Lower leg skin (tissue), 4 donors: ENCODE data around the gene HOPX. TPM values are rescaled to one million over a fixed set of nuclear protein-coding genes. Genes with fewer than 3 reads are reported as not detected.
"Not testable (repeated sequence)": the region's sequence is repeated elsewhere in the genome, so short reads cannot be mapped to it uniquely, and the experiment has no call there.

Experiments
- DNase-seq, 2 donors: peaks; one replicate each; pipeline ENCODE4 v3.0.0-alpha.2; 2019; ENCODE audit warnings: low spot score in 2 of 2
- H3K4me3 ChIP-seq: fragments of 200-600 bp; sonication (generic); 2 replicates; pipeline ENCODE4 v1.5.1; 2017; ENCODE audit warnings: mild to moderate bottlenecking, low read depth; ENCODE audit not compliant: poor library complexity, severe bottlenecking
- POLR2A ChIP-seq, 2 donors: fragments of 450-650 bp; IDR thresholded peaks; one replicate each; pipeline ENCODE4 v1.6.1; 2016 to 2017; ENCODE audit warnings: antibody characterized with exemption in 2 of 2, mild to moderate bottlenecking in 1 of 2, moderate library complexity in 1 of 2
- WGBS, 2 donors: methylation state at CpG; one replicate each; pipeline ENCODE4 v1.1.5; 2018; 5-methylcytosine and 5-hydroxymethylcytosine counted together
- intact Hi-C: fragments of 100-400 bp; cut with DNase I; formaldehyde crosslinking; loops from one replicate; pipeline ENCODE4 v1.15.0; 2023; ENCODE audit warnings: low total_unique reads
- total RNA-seq, 4 donors: library from RNA; depleted of rRNA; stranded (reverse); fragments of >200 nt; gene quantifications; one replicate each; pipeline ENCODE4 v1.1.0, GENCODE V29; 2016
- TF ChIP-seq, protein P1 (sequence below), 3 donors: fragments of 450-650 bp; IDR thresholded peaks; one replicate each; pipeline ENCODE4 v1.5.1; 2016; ENCODE audit warnings: antibody characterized with exemption in 3 of 3, mild to moderate bottlenecking in 3 of 3, moderate library complexity in 2 of 3

HOPX gene
- total RNA-seq, 4 donors from 2014 or later: 1,330 to 2,611 (median 2,071) TPM

DNA sequence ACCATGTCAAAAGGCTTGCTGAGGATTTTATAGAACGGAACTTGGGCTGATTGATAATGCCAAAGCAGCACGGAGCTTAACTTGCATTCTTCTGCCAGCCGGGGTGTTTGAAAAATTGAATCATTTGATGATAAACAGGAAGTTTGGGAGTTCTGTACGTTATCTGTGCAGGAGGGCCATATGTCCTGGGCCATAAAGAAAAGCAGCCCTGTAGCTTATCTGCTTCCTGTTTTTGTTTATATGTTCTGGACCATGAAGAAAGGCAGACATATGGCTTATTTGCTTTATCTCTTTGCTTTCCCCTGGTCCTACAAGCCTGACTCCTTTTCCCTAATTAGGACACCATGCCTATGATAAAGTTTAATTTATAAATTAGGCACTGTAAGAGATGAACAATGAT, 62.4 kb downstream of the HOPX start:
- DNase-seq: no peak
- TF ChIP-seq POLR2A (IDR thresholded peaks at IDR 0.05): no peak
- TF ChIP-seq, protein P1, sequence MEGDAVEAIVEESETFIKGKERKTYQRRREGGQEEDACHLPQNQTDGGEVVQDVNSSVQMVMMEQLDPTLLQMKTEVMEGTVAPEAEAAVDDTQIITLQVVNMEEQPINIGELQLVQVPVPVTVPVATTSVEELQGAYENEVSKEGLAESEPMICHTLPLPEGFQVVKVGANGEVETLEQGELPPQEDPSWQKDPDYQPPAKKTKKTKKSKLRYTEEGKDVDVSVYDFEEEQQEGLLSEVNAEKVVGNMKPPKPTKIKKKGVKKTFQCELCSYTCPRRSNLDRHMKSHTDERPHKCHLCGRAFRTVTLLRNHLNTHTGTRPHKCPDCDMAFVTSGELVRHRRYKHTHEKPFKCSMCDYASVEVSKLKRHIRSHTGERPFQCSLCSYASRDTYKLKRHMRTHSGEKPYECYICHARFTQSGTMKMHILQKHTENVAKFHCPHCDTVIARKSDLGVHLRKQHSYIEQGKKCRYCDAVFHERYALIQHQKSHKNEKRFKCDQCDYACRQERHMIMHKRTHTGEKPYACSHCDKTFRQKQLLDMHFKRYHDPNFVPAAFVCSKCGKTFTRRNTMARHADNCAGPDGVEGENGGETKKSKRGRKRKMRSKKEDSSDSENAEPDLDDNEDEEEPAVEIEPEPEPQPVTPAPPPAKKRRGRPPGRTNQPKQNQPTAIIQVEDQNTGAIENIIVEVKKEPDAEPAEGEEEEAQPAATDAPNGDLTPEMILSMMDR (IDR thresholded peaks at IDR 0.05): no peak
- H3K4me3 ChIP-seq: no peak overlapping the region
- 55 to 62% methylated on average over 4 of the region's 4 CpGs for WGBS, 2 donors
- intact Hi-C loops: no loop called here

DNA sequence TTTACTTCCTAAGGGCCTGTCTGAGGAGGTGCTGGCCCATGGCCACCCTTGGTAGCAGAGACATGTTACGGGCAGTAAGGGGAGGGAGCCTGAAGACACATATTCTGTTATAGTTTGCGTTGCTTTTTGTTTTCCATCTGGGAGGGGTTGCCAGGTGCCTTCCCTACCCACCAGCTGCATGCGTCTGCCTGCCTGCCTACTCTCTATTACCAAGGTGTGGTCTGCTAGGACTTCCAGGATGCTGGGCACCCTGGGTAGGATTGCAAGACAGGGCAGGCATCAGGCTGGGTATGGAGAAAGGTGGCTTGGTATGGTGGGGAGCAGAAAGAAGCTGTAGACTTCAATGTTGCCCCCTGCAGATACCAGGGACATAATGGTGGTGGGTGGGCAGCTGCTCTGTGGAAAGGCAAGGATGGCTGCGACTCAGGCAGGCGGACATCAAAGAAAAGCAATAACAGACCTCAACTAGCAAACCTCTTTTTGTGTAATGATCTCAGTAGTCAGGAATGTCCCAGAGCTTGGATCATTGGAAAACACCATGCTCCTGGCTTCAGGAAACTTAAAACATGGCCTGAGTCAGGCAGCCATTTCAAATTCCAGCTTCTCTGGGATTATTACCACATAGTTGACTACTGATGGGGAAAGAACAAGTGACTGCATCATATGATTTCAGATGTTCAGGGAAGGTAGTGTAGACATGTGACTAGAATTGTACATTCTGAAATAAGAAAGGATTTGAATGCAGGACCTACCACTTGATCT, 67.8 kb downstream of the HOPX start:
- WGBS, 2 donors: 48% methylated on average over 5 of the region's 5 CpGs
- DNase-seq: peak in 1 of 2 donors; percentile 48

DNA sequence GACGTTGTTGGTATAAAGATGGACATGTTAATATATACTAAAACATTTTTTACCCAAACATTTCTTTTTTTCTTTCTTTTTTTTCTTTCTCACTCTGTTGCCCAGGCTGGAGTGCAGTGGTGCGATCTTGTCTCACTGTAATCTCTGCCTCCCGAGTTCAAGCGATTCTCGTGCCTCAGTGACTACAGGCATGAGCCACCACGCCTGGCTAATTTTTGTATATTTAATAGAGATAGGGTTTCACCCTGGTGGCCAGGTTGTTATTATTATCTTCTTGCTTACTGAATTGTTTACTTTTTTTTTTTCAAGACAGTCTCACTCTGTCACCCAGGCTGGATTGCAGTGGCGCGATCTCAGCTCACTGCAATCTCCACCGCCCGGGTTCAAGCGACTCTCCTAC, 68.8 kb downstream of the HOPX start:
- 82 to 85% methylated on average over 11 of the region's 11 CpGs for WGBS, 2 donors
- intact Hi-C loops: no loop called here
- no peak overlapping the region for H3K4me3 ChIP-seq
- no peak for TF ChIP-seq POLR2A (IDR thresholded peaks at IDR 0.05)
- TF ChIP-seq, protein P1 (IDR thresholded peaks at IDR 0.05): no peak
- no peak for DNase-seq

More for the DNA sequence above, 67.8 kb downstream of the HOPX start:
- TF ChIP-seq, protein P1 (IDR thresholded peaks at IDR 0.05): no peak
- TF ChIP-seq POLR2A (IDR thresholded peaks at IDR 0.05): no peak
- intact Hi-C loops: no loop called here
- no peak overlapping the region for H3K4me3 ChIP-seq

DNA sequence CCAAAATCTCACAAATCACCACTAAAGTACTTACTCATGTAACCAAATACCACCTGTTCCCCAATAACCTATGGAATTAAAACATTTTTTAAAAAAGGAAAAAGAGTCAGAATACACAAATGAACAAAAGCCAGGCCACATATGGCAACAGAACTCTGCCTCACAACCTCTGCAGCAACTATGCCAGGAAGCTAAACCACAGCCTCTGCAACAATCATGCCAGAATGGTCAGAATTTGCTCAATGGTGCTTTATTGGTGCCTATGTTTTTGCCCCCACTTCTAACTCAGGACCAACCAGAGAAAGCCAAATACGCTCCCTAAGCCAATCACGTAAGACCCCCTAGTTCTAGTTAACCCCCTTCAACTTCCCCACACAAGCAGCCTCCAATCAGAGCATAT, 69.6 kb downstream of the HOPX start:
- 77 to 86% methylated on average over 2 of the region's 2 CpGs for WGBS, 2 donors
- no peak overlapping the region for H3K4me3 ChIP-seq
- no peak for DNase-seq
- TF ChIP-seq POLR2A (IDR thresholded peaks at IDR 0.05): no peak
- TF ChIP-seq, protein P1 (IDR thresholded peaks at IDR 0.05): no peak
- intact Hi-C loops: no loop called here

DNA sequence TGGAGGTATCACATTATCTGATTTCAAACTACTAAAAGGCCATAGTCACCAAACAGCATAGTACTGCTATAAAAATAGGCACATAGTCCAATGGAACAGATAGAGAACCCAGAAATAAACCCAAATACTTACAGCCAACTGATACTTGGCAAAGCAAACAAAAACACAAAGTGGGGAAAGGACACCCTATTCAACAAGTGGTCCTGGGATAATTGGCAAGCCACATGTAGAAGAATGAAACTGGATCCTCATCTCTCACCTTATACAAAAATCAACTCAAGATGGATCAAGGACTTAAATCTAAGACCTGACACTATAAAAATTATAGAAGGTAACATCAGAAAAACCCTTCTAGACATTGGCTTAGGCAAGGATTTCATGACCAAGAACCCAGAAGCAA, 70.9 kb downstream of the HOPX start:
- H3K4me3 ChIP-seq, DNase-seq, intact Hi-C loops: not testable (repeated sequence)

DNA sequence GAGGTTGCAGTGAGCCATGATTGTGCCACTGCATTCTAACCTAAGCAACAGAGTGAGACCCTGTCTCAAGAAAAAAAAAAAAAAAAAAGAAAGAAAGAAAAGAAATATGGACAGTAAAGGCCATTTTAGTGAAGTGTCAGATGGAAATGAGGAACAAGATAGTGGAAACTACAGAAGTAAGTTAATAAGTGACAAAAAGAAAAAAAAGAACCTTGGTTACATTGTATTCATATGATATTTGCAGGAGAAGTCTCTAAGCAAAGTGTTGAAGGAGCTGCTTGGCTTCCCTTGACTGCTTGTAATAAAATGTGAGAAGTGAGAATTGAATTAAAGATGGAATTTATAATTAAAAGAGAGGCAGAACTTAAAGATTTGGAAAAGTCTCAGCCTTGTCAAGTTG, 73.2 kb downstream of the HOPX start:
- intact Hi-C loops: no loop called here
- TF ChIP-seq, protein P1 (IDR thresholded peaks at IDR 0.05): no peak
- TF ChIP-seq POLR2A (IDR thresholded peaks at IDR 0.05): no peak
- no peak for DNase-seq
- H3K4me3 ChIP-seq: no peak overlapping the region
